GM12878 (cell line): ENCODE data around the gene MTA3. TPM values are rescaled to one million over a fixed set of nuclear protein-coding genes. Genes with fewer than 3 reads are reported as not detected.

Experiments
- ATF7 ChIP-seq: fragments of 450-650 bp; IDR thresholded peaks from 2 replicates; pipeline ENCODE4 v1.6.1; 2016; ENCODE audit warnings: low read depth, mild to moderate bottlenecking
- BRCA1 ChIP-seq: IDR thresholded peaks from 2 replicates; pipeline ENCODE4 v1.6.1; 2011; ENCODE audit warnings: low read depth, low read length, improper control_type of control experiment
- CBFB ChIP-seq: IDR thresholded peaks from 2 replicates; pipeline ENCODE4 v1.6.1; 2016; ENCODE audit warnings: antibody characterized with exemption, low read depth
- CREB1 ChIP-seq: IDR thresholded peaks from 2 replicates; pipeline ENCODE4 v1.6.1; 2012; ENCODE audit warnings: low read depth, mild to moderate bottlenecking, inconsistent platforms
- DPF2 ChIP-seq: fragments of 450-650 bp; IDR thresholded peaks from 2 replicates; pipeline ENCODE4 v1.6.1; 2017; ENCODE audit warnings: mild to moderate bottlenecking
- E2F4 ChIP-seq: IDR thresholded peaks from 2 replicates; pipeline ENCODE4 v1.6.1; 2012; ENCODE audit warnings: low read depth, low read length, improper control_type of control experiment
- ELK1 ChIP-seq: IDR thresholded peaks from 2 replicates; pipeline ENCODE4 v1.6.1; 2012; ENCODE audit warnings: low read depth, low read length, improper control_type of control experiment
- ESRRA ChIP-seq: IDR thresholded peaks from 2 replicates; pipeline ENCODE4 v1.6.1; 2012; ENCODE audit warnings: mild to moderate bottlenecking, low read length, improper control_type of control experiment
- HDGF ChIP-seq: fragments of 450-650 bp; IDR thresholded peaks from 2 replicates; pipeline ENCODE4 v1.6.1; 2016; ENCODE audit warnings: antibody characterized with exemption
- IKZF1 ChIP-seq: fragments of 450-650 bp; conservative IDR thresholded peaks from 2 replicates; pipeline ENCODE4 v1.6.1; 2017; ENCODE audit warnings: antibody characterized with exemption, mild to moderate bottlenecking
- IRF3 ChIP-seq: fragments of 450-650 bp; IDR thresholded peaks from 2 replicates; pipeline ENCODE4 v1.6.1; 2014; ENCODE audit warnings: mild to moderate bottlenecking
- JUNB ChIP-seq: IDR thresholded peaks from 2 replicates; pipeline ENCODE4 v1.6.1; 2016; ENCODE audit warnings: antibody characterized with exemption, mild to moderate bottlenecking
- MAX ChIP-seq: IDR thresholded peaks from 2 replicates; pipeline ENCODE4 v1.6.1; 2012; ENCODE audit warnings: low read depth, low read length, improper control_type of control experiment
- MTA3 ChIP-seq: IDR thresholded peaks from 2 replicates; pipeline ENCODE4 v1.6.1; 2012; ENCODE audit warnings: low read length, inconsistent platforms, borderline replicate concordance
- NFXL1 ChIP-seq: fragments of 450-650 bp; IDR thresholded peaks from 2 replicates; pipeline ENCODE4 v1.6.1; 2017; ENCODE audit warnings: antibody characterized with exemption, mild to moderate bottlenecking, borderline replicate concordance
- PAX8 ChIP-seq: fragments of 450-650 bp; IDR thresholded peaks from 2 replicates; pipeline ENCODE4 v1.6.1; 2017; ENCODE audit warnings: mild to moderate bottlenecking, moderate library complexity
- RB1 ChIP-seq: fragments of 450-650 bp; formaldehyde crosslinking; IDR thresholded peaks from 2 replicates; pipeline ENCODE4 v1.6.1; 2017; ENCODE audit warnings: mild to moderate bottlenecking, borderline replicate concordance
- REST ChIP-seq: IDR thresholded peaks from 2 replicates; pipeline ENCODE4 v1.6.1; 2012; ENCODE audit warnings: mild to moderate bottlenecking, low read depth, low read length
- SMARCA5 ChIP-seq: fragments of 450-650 bp; IDR thresholded peaks from 2 replicates; pipeline ENCODE4 v1.6.1; 2017; ENCODE audit warnings: mild to moderate bottlenecking
- SMC3 ChIP-seq: IDR thresholded peaks from 2 replicates; pipeline ENCODE4 v1.6.1; 2011; ENCODE audit warnings: low read length, improper control_type of control experiment, borderline replicate concordance
- SREBF1 ChIP-seq: IDR thresholded peaks from 2 replicates; pipeline ENCODE4 v1.6.1; 2012; ENCODE audit warnings: mild to moderate bottlenecking, low read length
- STAT3 ChIP-seq: IDR thresholded peaks from 2 replicates; pipeline ENCODE4 v1.6.1; 2011; ENCODE audit warnings: low read depth, low read length, improper control_type of control experiment
- ZBTB11 ChIP-seq: fragments of 450-650 bp; formaldehyde crosslinking; IDR thresholded peaks from 2 replicates; pipeline ENCODE4 v1.5.0; 2022; ENCODE audit warnings: mild to moderate bottlenecking, missing genetic modification characterization
- ZSCAN29 ChIP-seq: fragments of 450-650 bp; IDR thresholded peaks from 2 replicates; pipeline ENCODE4 v1.6.1; 2017; ENCODE audit warnings: mild to moderate bottlenecking, moderate library complexity
- polyA plus RNA-seq, 11 experiments: library from polyadenylated mRNA; depleted of rRNA in 4 of 11; unstranded in 6 of 11; stranded (reverse) in 5 of 11; fragments of >200 nt; fragmentation: Nextera tagmentation in 4 of 11; fragmentation: Illumina TruSeq in 1 of 11; extraction: Ambion mirVana in 4 of 11; extraction: Trizol in 1 of 11; gene quantifications; 1 replicate in 1 of 11; 2 replicates in 10 of 11; pipeline versions ENCODE4 v1.2.1 to v1.2.3, GENCODE V29; 2011 to 2016; ENCODE audit warnings: inconsistent platforms in 2 of 11, missing spikeins in 2 of 11, low read depth in 1 of 11
- total RNA-seq, 4 experiments: library from RNA; depleted of rRNA in 3 of 4; stranded (reverse); fragments of >200 nt in 3 of 4; fragmentation: Illumina TruSeq in 1 of 4; extraction: Trizol in 1 of 4; gene quantifications; 2 replicates each; pipeline versions ENCODE4 v1.2.1 to v1.2.3, GENCODE V29; 2013 to 2021

MTA3 gene
- total and polyA plus RNA-seq, 10 of the 15 experiments (the other 5 are each of a cell fraction or from before 2014, with no cell fraction given) = 17.6 to 45.5 (median 26.5) TPM

GRCh38 chr2:42775186-42775585, 206.8 kb downstream of the MTA3 start (continued):
- TF ChIP-seq ZBTB11 (CRISPR knock-in tag) (no peak), ATF7 (peak; percentile 19; the same call in 1 of the 2 replicates), SREBF1 (no peak), DPF2 (no peak), RB1 (no peak), REST (no peak), IKZF1 (no peak), E2F4 (no peak), SMC3 (no peak), NFXL1 (no peak), HDGF (no peak), ZSCAN29 (no peak), JUNB (no peak), CREB1 (no peak), STAT3 (no peak), BRCA1 (no peak), ESRRA (no peak), PAX8 (no peak), MTA3 (no peak), ELK1 (no peak), IRF3 (no peak), MAX (no peak), CBFB (no peak), SMARCA5 (no peak)
